ENCODE results near the gene TSSK2. TPM values are rescaled to one million over a fixed set of nuclear protein-coding genes. Genes with fewer than 3 reads are reported as not detected.

TSSK2 gene
- total RNA-seq, 1 donor from 2014 or later = not detected

DNA sequence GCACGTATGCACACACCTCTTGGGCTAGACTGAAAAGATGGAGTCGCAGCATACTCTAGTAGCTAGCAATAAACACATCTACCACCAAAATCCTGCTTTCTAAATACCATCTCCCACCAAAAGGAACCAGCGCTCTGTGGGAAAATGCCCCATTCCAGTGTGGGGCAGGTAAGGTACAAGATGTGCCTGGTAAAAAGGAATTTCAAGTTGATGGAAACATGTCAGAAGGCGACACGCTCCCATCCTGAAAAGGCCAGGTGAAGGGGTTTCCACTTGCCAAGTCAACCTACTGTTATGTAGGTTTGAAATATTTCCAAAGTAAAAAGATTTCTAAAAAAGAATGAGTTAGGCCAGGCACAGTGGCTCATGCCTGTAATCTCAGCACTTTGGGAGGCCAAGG is 17.7 kb upstream of the TSSK2 start:
- H3K4me1 ChIP-seq (ENCODE audit: control insufficient read depth in 3 of 3, insufficient read depth in 3 of 3, low read length in 3 of 3) = peaks cover 41 to 66% (median 63%) of the 10 kb centered on the region in 3 donors
- H3K4me3 ChIP-seq (ENCODE audit: low read length in 3 of 3) = no peak overlapping the region
- H3K27ac ChIP-seq (ENCODE audit: low read depth, low read length) = no peak overlapping the region
- peaks cover 2 to 3% (median 2%) of the 10 kb centered on the region in 3 donors for H3K36me3 ChIP-seq (ENCODE audit: control insufficient read depth in 3 of 3, insufficient read depth in 3 of 3, low read length in 3 of 3)
- no peaks in the 10 kb centered on the region for H3K9me3 ChIP-seq (ENCODE audit: control insufficient read depth in 3 of 3, low read length in 3 of 3)
- no peak overlapping the region for H3K9ac ChIP-seq (ENCODE audit: low read depth in 1 of 3, low read length in 3 of 3)
- no peaks in the 10 kb centered on the region for H3K27me3 ChIP-seq (ENCODE audit: control insufficient read depth in 3 of 3, insufficient read depth in 3 of 3, low read length in 3 of 3)

DNA sequence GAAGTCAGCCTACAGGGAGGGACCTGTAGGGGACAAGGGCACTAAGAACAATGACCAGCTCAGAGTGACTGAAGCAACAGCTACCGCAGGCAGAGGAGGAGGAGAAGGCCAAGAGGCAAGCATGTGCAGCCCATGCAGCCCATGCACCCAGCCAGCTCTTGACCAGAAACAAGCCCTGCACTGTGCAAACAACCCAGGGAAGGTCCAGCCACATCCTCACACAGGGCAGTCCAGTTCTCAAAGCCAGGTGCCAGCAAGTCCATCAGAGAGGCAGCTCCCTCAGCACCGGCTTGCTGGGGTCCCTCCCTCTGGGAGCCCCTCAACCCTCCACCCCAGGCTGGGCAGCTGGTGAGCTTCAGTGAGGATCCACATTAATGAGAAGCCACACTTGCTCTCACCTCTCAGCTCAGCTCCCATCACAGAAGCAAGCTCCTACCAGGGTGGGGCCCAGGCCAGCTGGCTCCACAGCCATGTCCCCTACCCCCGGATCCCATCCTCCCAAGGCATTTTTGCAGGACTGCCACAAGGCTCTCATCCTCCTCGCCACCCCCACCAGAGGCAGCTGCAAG is 16.0 kb upstream of the TSSK2 start:
- Histone ChIP-seq H3K9me3 (ENCODE audit: control insufficient read depth in 3 of 3, low read length in 3 of 3) (no peaks in the 10 kb centered on the region), H3K27ac (ENCODE audit: low read depth, low read length) (no peak overlapping the region), H3K9ac (ENCODE audit: low read depth in 1 of 3, low read length in 3 of 3) (peak overlapping the region in 1 of 3 donors; percentile 25), H3K27me3 (ENCODE audit: control insufficient read depth in 3 of 3, insufficient read depth in 3 of 3, low read length in 3 of 3) (no peaks in the 10 kb centered on the region), H3K4me3 (ENCODE audit: low read length in 3 of 3) (no peak overlapping the region), H3K36me3 (ENCODE audit: control insufficient read depth in 3 of 3, insufficient read depth in 3 of 3, low read length in 3 of 3) (peaks cover 3% of the 10 kb centered on the region in 3 donors), H3K4me1 (ENCODE audit: control insufficient read depth in 3 of 3, insufficient read depth in 3 of 3, low read length in 3 of 3) (peaks cover 40 to 67% (median 65%) of the 10 kb centered on the region in 3 donors)

DNA sequence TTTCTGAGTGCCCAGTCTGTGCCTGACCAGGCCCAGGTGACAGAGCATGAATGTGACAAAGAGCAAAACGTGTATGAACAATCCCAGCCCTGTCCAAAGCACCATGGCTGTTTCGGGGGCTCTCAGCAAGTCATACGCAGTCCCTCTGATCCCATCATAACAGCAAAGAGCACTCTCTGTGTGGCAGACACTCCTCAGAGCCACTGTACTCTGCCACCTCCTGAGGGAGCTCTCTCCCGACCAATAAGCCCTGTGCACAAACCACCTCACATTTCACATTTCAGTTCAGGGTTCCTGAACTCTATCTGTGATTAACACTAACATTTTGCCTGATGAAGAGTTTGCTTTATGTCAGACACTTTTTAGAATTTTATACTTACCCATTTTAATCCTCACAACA is 15.5 kb upstream of the TSSK2 start:
- Histone ChIP-seq H3K4me3 (ENCODE audit: low read length in 3 of 3) (no peak overlapping the region), H3K4me1 (ENCODE audit: control insufficient read depth in 3 of 3, insufficient read depth in 3 of 3, low read length in 3 of 3) (peaks cover 43 to 69% (median 67%) of the 10 kb centered on the region in 3 donors), H3K27ac (ENCODE audit: low read depth, low read length) (no peak overlapping the region), H3K27me3 (ENCODE audit: control insufficient read depth in 3 of 3, insufficient read depth in 3 of 3, low read length in 3 of 3) (no peaks in the 10 kb centered on the region), H3K9me3 (ENCODE audit: control insufficient read depth in 3 of 3, low read length in 3 of 3) (no peaks in the 10 kb centered on the region), H3K9ac (ENCODE audit: low read depth in 1 of 3, low read length in 3 of 3) (peak overlapping the region in 1 of 3 donors; percentile 25), H3K36me3 (ENCODE audit: control insufficient read depth in 3 of 3, insufficient read depth in 3 of 3, low read length in 3 of 3) (peaks cover 3% of the 10 kb centered on the region in 3 donors)

GRCh38 chr22:19117111-19117512 is 14.0 kb upstream of the TSSK2 start:
- Histone ChIP-seq H3K4me1 (ENCODE audit: control insufficient read depth in 3 of 3, insufficient read depth in 3 of 3, low read length in 3 of 3) (peaks cover 44 to 72% (median 69%) of the 10 kb centered on the region in 3 donors), H3K9me3 (ENCODE audit: control insufficient read depth in 3 of 3, low read length in 3 of 3) (no peaks in the 10 kb centered on the region), H3K27ac (ENCODE audit: low read depth, low read length) (no peak overlapping the region), H3K4me3 (ENCODE audit: low read length in 3 of 3) (peak overlapping the region in 1 of 3 donors; percentile 8), H3K9ac (ENCODE audit: low read depth in 1 of 3, low read length in 3 of 3) (peak overlapping the region in 1 of 3 donors; percentile 19), H3K36me3 (ENCODE audit: control insufficient read depth in 3 of 3, insufficient read depth in 3 of 3, low read length in 3 of 3) (peaks cover 3% of the 10 kb centered on the region in 3 donors), H3K27me3 (ENCODE audit: control insufficient read depth in 3 of 3, insufficient read depth in 3 of 3, low read length in 3 of 3) (no peaks in the 10 kb centered on the region)

DNA sequence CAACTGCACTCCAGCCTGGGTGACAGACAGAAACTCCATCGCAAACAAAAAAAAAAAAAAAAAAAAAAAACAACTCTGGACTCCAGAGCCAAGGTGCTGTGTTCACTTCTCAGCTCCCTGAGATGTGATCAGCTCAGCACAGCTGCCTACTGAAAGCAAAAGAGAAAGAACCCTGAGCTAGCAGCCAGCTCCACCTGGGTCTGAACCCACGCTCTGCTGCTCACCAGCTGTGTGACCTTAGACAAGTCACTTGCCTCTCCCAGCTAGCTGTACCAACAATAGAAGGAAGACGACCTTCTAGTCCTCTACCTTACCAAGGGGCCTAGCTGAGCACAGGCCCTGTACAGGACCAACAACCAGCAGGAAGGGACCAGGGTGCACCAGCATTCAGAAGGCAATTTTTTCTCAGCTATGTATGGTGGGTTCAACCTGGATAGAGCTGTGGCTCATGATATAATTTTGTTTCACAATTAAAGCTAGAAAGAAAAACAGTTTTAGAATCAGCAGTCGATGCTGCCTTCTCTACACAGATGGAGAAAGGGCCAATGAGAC is 12.7 kb upstream of the TSSK2 start:
- H3K36me3 ChIP-seq (ENCODE audit: control insufficient read depth in 3 of 3, insufficient read depth in 3 of 3, low read length in 3 of 3) = peaks cover 3% of the 10 kb centered on the region in 3 donors
- H3K9me3 ChIP-seq (ENCODE audit: control insufficient read depth in 3 of 3, low read length in 3 of 3) = no peaks in the 10 kb centered on the region
- peak overlapping the region in 2 of 3 donors; percentile 40 to 47 for H3K9ac ChIP-seq (ENCODE audit: low read depth in 1 of 3, low read length in 3 of 3)
- no peak overlapping the region for H3K4me3 ChIP-seq (ENCODE audit: low read length in 3 of 3)
- peaks cover 49 to 78% (median 73%) of the 10 kb centered on the region in 3 donors for H3K4me1 ChIP-seq (ENCODE audit: control insufficient read depth in 3 of 3, insufficient read depth in 3 of 3, low read length in 3 of 3)
- H3K27ac ChIP-seq (ENCODE audit: low read depth, low read length) = no peak overlapping the region
- no peaks in the 10 kb centered on the region for H3K27me3 ChIP-seq (ENCODE audit: control insufficient read depth in 3 of 3, insufficient read depth in 3 of 3, low read length in 3 of 3)

GRCh38 chr22:19119949-19120348 is 11.2 kb upstream of the TSSK2 start:
- peaks cover 3% of the 10 kb centered on the region in 3 donors for H3K36me3 ChIP-seq (ENCODE audit: control insufficient read depth in 3 of 3, insufficient read depth in 3 of 3, low read length in 3 of 3)
- peak overlapping the region in 1 of 3 donors; percentile 99 for H3K9ac ChIP-seq (ENCODE audit: low read depth in 1 of 3, low read length in 3 of 3)
- no peak overlapping the region for H3K27ac ChIP-seq (ENCODE audit: low read depth, low read length)
- H3K4me3 ChIP-seq (ENCODE audit: low read length in 3 of 3) = no peak overlapping the region
- H3K9me3 ChIP-seq (ENCODE audit: control insufficient read depth in 3 of 3, low read length in 3 of 3) = no peaks in the 10 kb centered on the region
- H3K4me1 ChIP-seq (ENCODE audit: control insufficient read depth in 3 of 3, insufficient read depth in 3 of 3, low read length in 3 of 3) = peaks cover 42 to 71% (median 65%) of the 10 kb centered on the region in 3 donors
- H3K27me3 ChIP-seq (ENCODE audit: control insufficient read depth in 3 of 3, insufficient read depth in 3 of 3, low read length in 3 of 3) = no peaks in the 10 kb centered on the region

DNA sequence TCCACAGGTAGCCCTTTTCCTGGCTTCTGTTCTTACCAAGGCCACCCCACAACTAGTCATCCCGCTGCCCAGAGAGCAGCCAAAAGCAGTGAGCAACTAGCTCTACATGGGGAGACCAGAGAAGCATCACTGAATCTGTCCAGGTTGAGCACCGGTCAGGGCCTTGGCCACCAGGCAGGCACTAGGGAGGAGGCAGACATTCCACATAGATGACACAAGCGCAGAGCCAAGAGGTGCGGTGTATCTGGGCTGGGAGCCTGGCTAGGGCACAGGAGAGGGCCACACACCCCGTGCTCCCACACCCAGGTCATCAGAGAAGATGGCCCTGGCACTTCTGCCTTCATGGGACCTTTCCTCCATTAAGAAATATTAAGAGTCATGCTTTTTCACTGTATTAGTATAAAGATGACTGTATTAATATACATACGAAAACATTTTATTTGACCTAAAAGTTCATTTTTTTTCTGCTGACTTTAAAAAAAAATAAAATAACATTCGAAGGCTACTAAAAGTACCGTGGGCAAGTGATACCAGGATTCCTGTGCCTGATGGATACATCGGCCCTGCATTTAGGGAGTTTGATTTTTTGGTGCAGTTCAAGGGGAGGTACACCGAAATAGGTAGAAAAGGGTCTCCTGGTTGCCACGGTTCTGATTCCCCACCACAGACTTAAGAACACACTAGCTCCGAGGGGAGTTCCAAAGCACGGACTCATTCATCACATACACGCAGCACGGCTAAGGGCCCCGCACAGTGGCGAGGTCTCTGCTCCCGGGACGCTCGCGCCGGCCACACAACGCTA is 10.1 kb upstream of the TSSK2 start:
- Histone ChIP-seq H3K4me3 (ENCODE audit: low read length in 3 of 3) (peak overlapping the region; percentile 89 to 96 (median 92)), H3K27me3 (ENCODE audit: control insufficient read depth in 3 of 3, insufficient read depth in 3 of 3, low read length in 3 of 3) (no peaks in the 10 kb centered on the region), H3K4me1 (ENCODE audit: control insufficient read depth in 3 of 3, insufficient read depth in 3 of 3, low read length in 3 of 3) (peaks cover 37 to 60% (median 55%) of the 10 kb centered on the region in 3 donors), H3K9me3 (ENCODE audit: control insufficient read depth in 3 of 3, low read length in 3 of 3) (no peaks in the 10 kb centered on the region), H3K9ac (ENCODE audit: low read depth in 1 of 3, low read length in 3 of 3) (peak overlapping the region; percentile 85 to 99 (median 91)), H3K36me3 (ENCODE audit: control insufficient read depth in 3 of 3, insufficient read depth in 3 of 3, low read length in 3 of 3) (peaks cover 3% of the 10 kb centered on the region in 3 donors), H3K27ac (ENCODE audit: low read depth, low read length) (peak overlapping the region; percentile 89)

GRCh38 chr22:19121631-19122142 is 9.4 kb upstream of the TSSK2 start:
- Histone ChIP-seq H3K36me3 (ENCODE audit: control insufficient read depth in 3 of 3, insufficient read depth in 3 of 3, low read length in 3 of 3) (peaks cover 3% of the 10 kb centered on the region in 3 donors), H3K9me3 (ENCODE audit: control insufficient read depth in 3 of 3, low read length in 3 of 3) (no peaks in the 10 kb centered on the region), H3K4me1 (ENCODE audit: control insufficient read depth in 3 of 3, insufficient read depth in 3 of 3, low read length in 3 of 3) (peaks cover 35 to 53% (median 48%) of the 10 kb centered on the region in 3 donors)

DNA sequence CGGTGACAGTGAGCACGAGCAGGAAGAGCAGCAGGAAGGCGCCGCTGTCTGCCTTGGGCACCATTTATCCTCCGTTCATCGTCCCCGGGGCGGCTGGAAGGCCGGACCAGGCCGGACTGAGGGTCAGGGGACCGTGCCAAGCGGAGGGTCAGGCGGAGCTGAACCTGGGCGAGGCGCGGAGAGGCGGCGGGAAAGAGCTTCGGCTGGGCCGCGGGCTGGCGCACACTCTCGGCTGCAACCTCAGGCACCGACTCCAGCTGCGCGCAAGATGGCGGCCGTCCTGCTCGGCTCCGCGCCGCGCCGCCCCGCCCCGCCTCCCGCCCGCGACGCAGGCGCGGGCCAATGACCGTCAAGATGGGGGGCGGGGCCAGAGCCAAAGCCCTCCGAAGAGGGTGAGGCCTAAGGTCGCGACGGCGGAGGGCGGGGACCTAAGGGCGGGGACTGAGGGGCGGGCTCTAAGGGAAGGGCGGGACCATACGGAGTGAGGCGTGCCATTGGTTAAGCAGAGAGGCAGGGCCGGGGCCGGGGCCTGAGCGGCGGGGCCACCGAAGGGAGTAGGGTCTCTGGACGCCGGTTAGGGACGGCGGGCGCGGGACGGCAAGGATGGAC is 8.9 kb upstream of the TSSK2 start, which contains the start of gene DGCR2:
TSS of gene DGCR2 (minus strand) at position 270 of the 609 bp plus-strand sequence. CDS start at position 64, 206 bp downstream.
- Histone ChIP-seq H3K9ac (ENCODE audit: low read depth in 1 of 3, low read length in 3 of 3) (peak within 1 kb of the TSS; percentile 85 to 99 (median 91)), H3K27me3 (ENCODE audit: control insufficient read depth in 3 of 3, insufficient read depth in 3 of 3, low read length in 3 of 3) (no peaks in the 10 kb centered on the region), H3K4me1 (ENCODE audit: control insufficient read depth in 3 of 3, insufficient read depth in 3 of 3, low read length in 3 of 3) (peaks cover 35 to 48% (median 42%) of the 10 kb centered on the region in 3 donors), H3K9me3 (ENCODE audit: control insufficient read depth in 3 of 3, low read length in 3 of 3) (no peaks in the 10 kb centered on the region), H3K36me3 (ENCODE audit: control insufficient read depth in 3 of 3, insufficient read depth in 3 of 3, low read length in 3 of 3) (peaks cover 2 to 3% (median 3%) of the 10 kb centered on the region in 3 donors), H3K4me3 (ENCODE audit: low read length in 3 of 3) (peak within 1 kb of the TSS; percentile 89 to 96 (median 92)), H3K27ac (ENCODE audit: low read depth, low read length) (peak within 1 kb of the TSS; percentile 89)

More at GRCh38 chr22:19121631-19122142, 9.4 kb upstream of the TSSK2 start:
- Histone ChIP-seq H3K27me3 (ENCODE audit: control insufficient read depth in 3 of 3, insufficient read depth in 3 of 3, low read length in 3 of 3) (no peaks in the 10 kb centered on the region), H3K9ac (ENCODE audit: low read depth in 1 of 3, low read length in 3 of 3) (peak overlapping the region; percentile 85 to 99 (median 91)), H3K4me3 (ENCODE audit: low read length in 3 of 3) (peak overlapping the region; percentile 89 to 96 (median 92)), H3K27ac (ENCODE audit: low read depth, low read length) (peak overlapping the region; percentile 89)
